HL-60 (cell line): ENCODE measurements around the gene ZNF585A.

ENCODE experiments used
- GABPA ChIP-seq: IDR thresholded peaks from 2 replicates; pipeline ENCODE4 v1.6.1; 2012; ENCODE audit warnings: low read depth
- TF ChIP-seq, protein P1 (sequence below): IDR thresholded peaks from one replicate; pipeline ENCODE4 v1.5.1; 2011; ENCODE audit warnings: low read length, control low read depth, inconsistent platforms; ENCODE audit not compliant: insufficient read depth

DNA sequence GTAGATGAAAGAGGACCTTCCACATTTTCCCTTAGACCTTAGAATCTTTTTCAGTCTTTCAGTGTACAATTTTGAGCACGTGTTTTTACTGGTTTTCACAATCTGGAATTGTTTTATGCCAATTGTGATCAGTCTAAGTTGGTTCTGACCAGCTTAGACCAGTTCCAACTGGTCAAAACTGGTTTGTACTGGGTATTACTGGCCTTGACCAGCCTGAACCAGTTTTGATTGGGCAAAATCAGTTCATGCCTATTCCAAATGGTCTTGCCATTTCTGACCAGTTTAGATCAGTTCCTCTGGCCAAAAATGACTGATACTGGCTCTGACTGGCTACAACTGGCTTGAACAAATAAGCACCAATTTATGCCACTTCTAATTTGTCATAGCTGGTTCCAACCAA lies 36.4 kb downstream of the ZNF585A start:
- TF ChIP-seq, protein P1, sequence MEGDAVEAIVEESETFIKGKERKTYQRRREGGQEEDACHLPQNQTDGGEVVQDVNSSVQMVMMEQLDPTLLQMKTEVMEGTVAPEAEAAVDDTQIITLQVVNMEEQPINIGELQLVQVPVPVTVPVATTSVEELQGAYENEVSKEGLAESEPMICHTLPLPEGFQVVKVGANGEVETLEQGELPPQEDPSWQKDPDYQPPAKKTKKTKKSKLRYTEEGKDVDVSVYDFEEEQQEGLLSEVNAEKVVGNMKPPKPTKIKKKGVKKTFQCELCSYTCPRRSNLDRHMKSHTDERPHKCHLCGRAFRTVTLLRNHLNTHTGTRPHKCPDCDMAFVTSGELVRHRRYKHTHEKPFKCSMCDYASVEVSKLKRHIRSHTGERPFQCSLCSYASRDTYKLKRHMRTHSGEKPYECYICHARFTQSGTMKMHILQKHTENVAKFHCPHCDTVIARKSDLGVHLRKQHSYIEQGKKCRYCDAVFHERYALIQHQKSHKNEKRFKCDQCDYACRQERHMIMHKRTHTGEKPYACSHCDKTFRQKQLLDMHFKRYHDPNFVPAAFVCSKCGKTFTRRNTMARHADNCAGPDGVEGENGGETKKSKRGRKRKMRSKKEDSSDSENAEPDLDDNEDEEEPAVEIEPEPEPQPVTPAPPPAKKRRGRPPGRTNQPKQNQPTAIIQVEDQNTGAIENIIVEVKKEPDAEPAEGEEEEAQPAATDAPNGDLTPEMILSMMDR: no peak
- TF ChIP-seq GABPA: no peak
